Stimulated activated CD8-positive, alpha-beta memory T cell treated with anti-CD3 and anti-CD28 coated beads, Interleukin-4, amount 100 ng/mL, for 4 hours (primary cell): Measurements from ENCODE around the gene SPTBN1.

Source experiments
- DNase-seq, 2 donors: peaks; one replicate each; pipeline ENCODE4 v3.0.0-alpha.2; 2020; ENCODE audit warnings: low read depth in 2 of 2, low spot score in 1 of 2

SPTBN1 gene

DNA sequence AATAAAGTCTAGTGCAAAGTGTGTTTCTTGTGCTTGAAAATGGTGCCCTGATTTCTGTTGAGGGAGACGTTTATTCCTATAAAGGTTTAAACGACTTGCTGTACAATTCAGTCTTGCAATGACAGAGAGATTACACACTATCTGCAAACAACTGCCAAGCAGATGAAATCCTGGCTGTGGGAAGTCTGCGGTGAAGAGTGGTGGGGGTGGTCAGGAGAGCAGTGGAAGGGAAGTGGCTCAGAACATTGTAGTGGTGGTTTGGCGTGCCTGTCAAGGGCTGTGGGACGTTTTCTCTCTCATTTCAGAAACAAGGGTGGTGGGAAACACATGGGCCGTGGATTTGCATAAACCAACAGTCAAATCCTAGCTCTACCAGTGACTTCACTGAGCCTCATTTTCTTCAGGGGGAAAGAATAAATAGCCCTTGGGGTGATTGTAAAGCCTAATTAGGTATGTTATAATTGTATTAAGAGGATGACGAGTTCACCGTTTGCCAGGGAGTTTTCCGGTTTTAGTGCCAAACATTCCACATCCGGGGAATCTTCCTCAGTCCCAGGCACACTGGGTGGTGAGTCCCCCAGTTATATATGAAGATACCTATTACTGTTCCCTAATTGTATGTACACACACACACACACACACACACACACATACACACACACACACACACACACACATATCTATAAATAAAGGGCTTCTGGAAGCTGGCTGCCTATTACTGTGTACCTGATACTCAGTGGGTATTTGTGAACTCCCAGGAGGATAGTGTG lies 115.0 kb downstream of the SPTBN1 start:
- DNase-seq = no peak

DNA sequence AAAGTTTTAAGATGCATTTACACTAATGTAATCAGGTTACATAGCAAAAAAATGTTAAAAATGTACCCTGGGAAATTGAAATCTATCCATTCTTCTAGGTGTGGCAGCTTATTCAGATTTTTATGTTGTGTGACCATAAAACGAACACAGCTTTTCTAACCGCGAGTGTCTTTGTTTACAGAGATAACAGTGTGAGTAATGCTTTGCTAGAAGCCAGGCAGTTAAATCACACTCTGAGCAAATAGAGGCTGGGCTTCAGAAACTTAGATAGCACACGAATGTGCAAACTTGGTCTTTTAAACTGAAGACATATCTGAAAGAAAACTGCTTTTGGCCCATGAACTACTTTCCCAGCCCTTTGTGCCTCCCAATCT lies 116.1 kb downstream of the SPTBN1 start:
- DNase-seq = no peak

GRCh38 chr2:54572636-54573536 lies 116.8 kb downstream of the SPTBN1 start:
- no peak for DNase-seq

DNA sequence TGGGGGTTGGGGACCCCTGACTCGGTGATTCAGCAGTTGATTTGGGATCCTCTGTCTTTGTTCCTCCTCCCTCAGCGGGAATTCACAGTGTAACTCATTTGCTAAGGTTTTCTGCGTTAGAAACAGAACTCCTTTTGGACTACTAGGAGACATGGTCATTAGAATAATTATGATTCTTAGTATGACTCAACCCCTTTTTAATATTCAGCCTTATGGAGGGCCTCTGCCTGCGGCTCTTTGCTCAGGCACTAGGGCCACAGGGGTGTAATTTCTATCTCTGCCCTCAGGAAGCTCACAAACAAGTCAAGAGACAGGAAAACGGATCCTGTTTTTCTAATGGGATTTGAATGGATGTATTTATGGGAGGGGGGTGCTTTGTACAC lies 117.4 kb downstream of the SPTBN1 start:
- DNase-seq = no peak

GRCh38 chr2:54574107-54574859 lies 118.2 kb downstream of the SPTBN1 start:
- DNase-seq = no peak

GRCh38 chr2:54574860-54575247 lies 118.7 kb downstream of the SPTBN1 start:
- DNase-seq = no peak

DNA sequence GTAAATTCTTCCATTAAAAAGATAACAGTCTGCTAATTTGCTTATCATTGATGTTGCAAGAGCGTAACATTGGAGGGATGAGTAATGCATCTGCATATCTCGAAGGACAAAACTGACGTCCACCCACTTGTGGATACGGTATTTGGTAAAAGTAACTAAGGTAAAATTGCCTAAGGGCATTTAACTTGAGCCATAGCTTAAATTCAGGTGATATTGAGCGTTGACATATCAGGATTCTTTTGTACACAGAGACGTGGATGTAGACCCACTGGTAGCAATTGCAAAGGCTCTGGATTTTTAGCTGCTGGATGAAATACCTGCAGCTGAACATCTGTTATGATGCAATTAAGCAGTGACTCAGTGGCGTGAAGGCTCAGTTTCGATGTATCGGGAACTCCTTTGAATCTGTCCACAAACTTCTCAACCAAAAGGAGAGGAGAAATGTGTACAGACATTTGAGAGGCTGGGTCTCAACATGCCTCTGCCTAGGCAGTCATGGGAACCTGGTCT lies 119.3 kb downstream of the SPTBN1 start:
- no peak for DNase-seq

GRCh38 chr2:54577035-54577434 lies 120.9 kb downstream of the SPTBN1 start:
- DNase-seq = no peak

DNA sequence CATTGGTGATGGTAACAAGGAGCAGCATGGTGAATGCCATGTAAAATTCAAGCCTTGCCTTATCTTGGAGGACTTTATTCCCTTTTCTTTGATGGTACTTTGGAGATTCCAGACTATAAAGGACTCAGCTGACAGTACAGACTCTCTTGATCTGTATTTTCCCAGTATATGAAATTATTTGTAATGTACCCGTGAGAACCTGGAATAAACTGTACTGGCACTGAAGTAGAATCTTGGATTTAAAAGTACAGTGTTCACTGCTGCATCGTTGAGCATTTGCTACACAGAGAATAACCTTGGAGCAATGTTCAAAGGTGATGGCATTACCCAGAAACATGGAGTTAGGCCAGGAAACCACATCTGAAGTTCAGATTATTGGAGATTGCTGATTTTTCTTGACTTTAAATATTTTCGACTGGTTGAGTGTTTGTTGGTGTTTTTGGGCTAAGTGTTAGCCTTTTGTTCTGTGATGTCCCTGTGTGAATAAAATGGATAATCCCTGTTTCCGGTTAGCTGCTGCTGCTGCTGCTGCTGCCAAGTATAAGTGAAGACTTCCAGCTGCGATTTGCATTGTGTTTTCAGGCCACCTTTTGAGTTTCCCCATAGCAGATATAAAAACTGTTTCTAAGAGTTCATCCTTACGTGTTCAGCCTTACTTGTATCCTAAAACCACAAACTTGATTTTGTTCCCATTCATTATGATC lies 122.0 kb downstream of the SPTBN1 start:
- no peak for DNase-seq

- no peak for DNase-seq
Observed at GRCh38 chr2:54578648-54579045, 122.5 kb downstream of the SPTBN1 start.

GRCh38 chr2:54579061-54579681 lies 123.0 kb downstream of the SPTBN1 start:
- DNase-seq = no peak

DNA sequence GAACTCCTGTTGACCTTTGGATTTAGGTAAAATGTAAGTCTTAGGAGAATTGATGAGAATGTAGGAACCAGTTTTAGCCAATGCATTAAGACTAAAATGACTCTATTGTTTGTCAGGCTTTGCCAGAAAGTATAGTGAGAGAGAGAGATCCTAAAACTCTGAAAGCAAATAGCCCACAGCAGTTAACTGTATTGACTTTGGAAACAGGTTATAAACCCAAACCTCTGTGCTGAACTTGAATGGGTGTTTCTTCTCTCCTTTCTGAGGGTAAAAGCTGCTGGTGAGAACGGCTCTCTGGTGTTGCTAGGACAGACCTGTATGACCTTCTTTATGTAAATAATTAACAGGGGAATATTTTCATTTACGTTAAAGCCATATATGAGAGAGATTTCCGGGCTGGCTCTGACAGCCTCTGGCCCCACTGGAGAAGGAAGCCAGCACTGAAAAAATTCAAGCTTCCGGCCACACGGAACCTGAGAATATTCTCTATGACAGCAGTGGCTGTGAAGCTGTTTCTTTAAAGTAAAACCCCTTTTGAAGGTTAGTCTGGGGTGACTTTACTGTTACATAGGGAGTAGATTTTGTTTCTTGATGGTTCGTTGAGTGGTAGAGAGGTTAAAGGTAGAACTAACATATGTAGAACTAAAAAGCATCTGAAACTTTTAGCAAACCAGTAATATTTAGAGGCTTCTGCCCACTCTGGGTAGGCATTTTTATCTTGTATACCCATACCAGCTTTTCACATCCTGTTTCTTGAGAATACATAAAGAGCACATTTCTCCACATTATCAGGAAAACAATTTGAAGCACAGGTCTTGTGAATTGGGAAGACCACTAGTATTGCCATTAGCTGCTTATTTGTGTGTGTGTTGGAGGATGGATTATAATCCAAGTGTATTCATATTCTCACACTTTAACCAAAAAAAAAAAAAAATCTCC lies 123.8 kb downstream of the SPTBN1 start:
- no peak for DNase-seq

GRCh38 chr2:54581326-54582039 lies 125.4 kb downstream of the SPTBN1 start:
- DNase-seq = no peak

DNA sequence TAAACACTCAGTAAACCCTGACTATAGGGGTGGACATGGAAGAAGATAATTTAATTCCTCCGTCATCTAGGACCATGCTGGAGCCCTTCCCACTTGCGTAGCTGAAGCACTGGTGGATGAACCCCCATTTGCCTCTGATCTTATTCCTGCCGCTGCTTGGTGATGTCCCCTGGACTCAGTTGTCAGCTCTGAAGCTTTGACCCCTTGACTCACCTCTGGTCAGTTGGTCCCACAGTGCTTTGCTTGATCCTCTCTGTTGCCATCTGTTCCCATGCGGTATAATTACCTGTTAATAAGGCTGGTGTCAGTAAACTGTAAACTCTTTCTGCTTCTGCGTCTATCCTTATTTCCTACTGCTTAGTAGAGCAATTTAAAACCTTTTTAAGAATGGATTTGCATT lies 126.9 kb downstream of the SPTBN1 start:
- DNase-seq = no peak

DNA sequence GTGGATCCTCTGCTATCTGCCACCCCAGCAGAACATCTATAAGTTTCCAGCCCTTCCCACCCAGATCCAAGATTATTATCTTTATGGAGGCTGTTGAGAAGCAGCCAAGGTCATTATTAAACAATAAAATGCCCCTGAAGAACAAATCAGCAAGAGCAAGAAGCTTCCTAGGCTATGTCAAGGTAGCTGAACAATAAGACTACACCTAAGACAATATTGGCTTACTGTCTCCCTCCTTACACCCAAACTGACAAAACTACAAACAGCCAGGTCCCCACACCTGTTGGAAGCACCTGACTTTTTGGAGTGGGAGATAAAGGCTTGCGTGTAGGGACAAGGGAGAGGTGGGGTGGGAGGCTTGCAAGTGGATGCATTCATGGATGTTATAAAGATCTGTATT lies 128.5 kb downstream of the SPTBN1 start:
- no peak for DNase-seq

DNA sequence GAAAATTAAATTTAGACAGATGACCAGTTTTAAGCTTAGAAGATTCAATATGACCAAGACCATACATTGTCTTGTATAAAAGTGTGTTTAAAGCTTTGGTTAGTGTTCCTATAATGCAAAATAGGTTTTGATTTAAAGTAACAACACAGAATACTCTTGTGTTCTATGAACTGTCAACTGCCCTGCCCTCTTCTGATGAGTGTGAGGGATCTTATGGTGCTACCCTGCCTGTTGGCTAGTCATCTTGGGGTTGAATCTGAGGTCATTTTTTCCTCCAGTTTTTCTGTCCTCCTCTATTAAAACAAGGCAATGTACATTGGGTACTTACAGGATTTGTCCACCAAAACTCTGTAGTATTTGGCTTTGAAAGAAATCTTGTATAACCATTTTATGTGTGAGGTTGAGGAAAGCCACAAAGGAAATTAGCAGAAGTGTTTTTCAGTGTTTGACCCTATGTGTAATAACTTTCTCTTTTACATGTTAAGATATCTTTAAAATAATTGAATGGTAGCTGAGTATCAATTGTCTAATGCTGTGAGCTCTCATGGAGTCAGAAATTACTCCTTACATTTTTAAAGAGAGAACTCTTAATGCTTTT lies 129.1 kb downstream of the SPTBN1 start:
- no peak for DNase-seq

DNA sequence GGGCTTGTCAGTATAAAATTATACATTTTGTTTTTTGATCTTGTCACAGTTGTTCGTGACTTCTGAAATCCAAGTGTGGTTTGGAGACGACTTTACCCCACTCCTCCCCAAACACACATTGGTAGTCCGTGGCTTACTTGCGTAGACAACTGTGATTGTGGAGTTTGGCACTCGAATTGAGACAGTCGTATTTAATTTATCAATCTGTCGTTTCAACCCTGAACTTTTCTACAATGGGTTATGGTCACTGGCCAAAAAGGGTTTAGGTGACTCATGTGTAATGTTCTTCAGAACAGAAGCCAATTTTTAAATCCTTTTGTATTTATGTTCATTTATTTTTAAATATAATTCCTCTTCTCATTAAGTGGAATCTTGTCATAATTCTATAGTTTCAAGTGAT lies 129.9 kb downstream of the SPTBN1 start:
- no peak for DNase-seq

GRCh38 chr2:54586494-54586893 lies 130.4 kb downstream of the SPTBN1 start:
- DNase-seq = no peak
